ENCODE data around the gene SIVA1.

The SIVA1 gene

DNA sequence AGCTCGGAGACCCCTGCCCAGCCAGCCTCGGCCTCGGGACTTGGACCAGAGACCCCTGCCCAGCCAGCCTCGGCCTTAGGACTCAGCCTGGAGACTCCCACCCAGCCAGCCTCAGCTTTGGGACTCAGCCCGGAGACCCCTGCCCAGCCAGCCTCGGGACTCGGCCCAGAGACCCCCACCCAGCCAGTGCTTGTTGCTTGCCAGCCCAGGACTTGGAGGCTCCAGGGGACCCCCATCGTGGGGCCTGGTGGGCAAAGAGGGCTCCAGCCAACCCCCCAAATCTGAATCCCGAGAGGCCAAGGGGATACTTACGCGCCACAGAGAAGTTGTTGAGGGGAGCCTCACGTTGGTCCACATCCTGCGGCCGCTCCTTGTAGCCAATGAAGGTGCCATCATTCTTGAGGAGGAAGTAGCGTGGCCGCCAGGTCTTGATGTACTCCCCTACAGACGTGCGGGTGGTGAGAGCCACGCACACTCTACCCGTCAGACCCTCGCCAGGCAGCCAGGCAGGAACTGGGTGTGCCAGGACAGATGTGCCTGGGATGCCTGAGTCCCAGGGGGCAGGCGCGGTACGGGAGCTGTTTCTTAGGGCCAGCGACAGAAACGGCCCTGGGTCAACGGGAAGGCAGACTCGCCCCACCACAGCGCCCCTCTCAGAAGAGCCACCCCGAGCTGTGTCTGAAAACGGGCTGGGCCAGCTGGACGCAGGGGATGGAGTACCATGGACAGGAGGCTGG, 27.0 kb downstream of the SIVA1 start:
- Histone ChIP-seq H3K27ac (no peak overlapping the region), H3K4me3 (no peak overlapping the region)
- no peak for TF ChIP-seq CTCF (IDR thresholded peaks at IDR 0.05)
- no peak for DNase-seq (ENCODE audit: low spot score)

DNA sequence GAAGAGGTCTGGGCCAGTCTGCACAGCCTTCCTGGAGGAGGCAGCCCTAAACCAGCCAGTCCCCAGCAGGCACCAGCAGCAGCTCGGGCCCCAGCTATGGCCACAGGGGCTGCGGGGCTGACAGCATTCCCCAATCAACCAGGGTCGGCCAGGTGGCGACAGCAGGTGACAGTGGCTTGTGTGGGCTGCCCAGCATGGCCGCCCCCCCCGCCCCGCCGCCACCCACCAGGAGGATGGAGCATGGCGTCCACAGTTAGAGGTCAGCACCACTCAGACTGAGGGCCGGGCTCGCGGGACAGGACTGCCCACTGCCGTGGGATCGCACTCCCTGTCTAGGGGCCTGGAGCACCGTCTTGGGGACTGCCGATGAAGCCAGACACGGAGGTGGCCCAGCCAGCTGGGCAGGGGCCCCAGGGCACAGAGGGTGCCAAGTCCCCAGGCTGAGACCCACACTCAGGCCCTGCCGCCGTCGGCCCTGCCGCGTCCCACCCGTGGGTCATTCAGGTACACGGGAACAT, 27.6 kb downstream of the SIVA1 start:
- H3K4me3 ChIP-seq: no peak overlapping the region
- no peak for TF ChIP-seq CTCF (IDR thresholded peaks at IDR 0.05)
- no peak for DNase-seq (ENCODE audit: low spot score)
- H3K27ac ChIP-seq: no peak overlapping the region

DNA sequence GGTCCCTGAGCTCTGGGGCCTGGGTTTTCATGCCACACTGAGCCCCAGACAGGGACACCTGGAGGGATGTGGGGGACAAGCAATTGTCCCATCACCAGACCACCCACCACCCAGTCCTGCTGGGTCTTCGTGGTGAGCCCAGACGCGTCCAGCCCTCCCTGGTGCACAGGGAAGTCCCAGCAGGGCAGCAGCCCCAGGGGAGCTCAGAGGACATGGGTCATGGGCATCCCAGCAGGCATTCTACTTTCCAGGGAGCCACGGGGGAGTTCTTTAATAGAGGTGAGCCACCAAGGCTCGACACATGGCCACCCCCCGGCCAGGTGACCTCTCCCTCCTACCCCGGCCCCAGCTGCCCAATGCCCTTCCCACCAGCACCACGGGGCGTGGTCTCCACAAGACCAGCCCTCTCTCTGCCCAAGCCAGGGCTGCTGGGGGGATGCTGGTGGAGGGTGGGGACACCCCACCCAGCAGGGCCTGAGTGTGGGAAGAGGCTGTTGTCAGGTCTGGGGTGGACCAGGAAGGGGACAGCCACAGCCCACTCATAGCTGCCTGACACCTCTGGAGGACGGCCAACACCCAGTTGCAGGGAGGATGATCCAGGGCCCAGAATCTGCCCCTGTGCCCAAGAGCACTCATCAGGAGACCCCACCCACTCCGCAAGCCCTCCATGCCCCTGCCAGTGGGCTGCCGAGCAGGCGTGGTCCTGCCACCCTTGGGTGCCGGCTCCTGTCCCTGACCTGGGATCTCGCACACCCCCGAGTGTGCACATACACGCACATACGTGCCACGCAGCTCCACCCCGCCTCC, 28.5 kb downstream of the SIVA1 start:
- no peak for TF ChIP-seq CTCF (IDR thresholded peaks at IDR 0.05)
- no peak for DNase-seq (ENCODE audit: low spot score)
- no peak overlapping the region for H3K4me3 ChIP-seq
- H3K27ac ChIP-seq: no peak overlapping the region

GRCh38 chr14:104782086-104782807, 29.3 kb downstream of the SIVA1 start:
- H3K27ac ChIP-seq: no peak overlapping the region
- DNase-seq (ENCODE audit: low spot score): no peak
- no peak overlapping the region for H3K4me3 ChIP-seq
- no peak for TF ChIP-seq CTCF (IDR thresholded peaks at IDR 0.05)

- no peak overlapping the region for H3K4me3 ChIP-seq
- DNase-seq (ENCODE audit: low spot score): no peak
- no peak overlapping the region for H3K27ac ChIP-seq
- no peak for TF ChIP-seq CTCF (IDR thresholded peaks at IDR 0.05)
Measured at GRCh38 chr14:104782808-104783139, 29.8 kb downstream of the SIVA1 start.

DNA sequence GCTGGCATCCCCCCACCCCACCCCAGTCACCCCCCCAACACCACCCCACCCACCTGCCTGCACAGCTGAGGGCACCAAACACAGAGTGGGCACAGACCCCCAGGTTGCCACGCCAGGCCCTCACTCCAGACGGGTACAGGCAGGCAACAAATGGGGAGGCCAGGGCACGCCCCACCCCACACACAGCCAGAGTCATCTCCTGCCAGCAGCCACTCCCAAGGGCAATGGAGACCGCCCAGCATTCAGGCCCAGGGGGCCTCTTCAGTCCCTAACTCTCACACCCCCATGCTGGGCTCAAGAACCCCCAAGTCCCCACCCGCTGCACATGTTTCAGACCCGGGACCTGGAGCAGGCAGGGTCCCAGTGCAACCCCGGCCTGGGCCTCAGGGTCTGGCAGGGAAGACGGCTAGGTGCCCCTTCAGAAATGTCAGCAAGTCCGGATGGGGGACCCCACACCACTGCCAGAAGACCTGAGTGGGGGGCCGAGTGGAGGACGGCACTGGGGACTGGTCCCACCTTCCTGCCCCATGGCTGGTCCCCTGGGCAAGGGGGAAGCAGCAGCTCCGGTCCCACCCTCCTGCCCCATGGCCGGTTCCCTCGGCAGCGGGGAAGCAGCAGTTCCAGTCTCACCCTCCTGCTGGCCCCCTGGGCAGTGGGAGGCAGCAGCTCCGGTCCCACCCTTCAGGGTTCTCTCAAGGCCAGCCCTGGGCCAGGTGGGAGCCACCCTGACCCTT, 30.7 kb downstream of the SIVA1 start:
- no peak overlapping the region for H3K27ac ChIP-seq
- DNase-seq (ENCODE audit: low spot score): no peak
- TF ChIP-seq CTCF (IDR thresholded peaks at IDR 0.05): no peak
- no peak overlapping the region for H3K4me3 ChIP-seq
